Keratinocyte (primary cell): ENCODE data around the gene CROT.

Experiments
- EZH2 ChIP-seq: IDR thresholded peaks from one replicate; pipeline ENCODE4 v1.6.1; 2012; ENCODE audit warnings: inconsistent platforms, mild to moderate bottlenecking, low read length, moderate library complexity
- TF ChIP-seq, protein P1 (sequence below), 3 experiments: IDR thresholded peaks in 1 of 3; conservative IDR thresholded peaks in 1 of 3; optimal IDR thresholded peaks in 1 of 3; 2 replicates in 2 of 3; 3 replicates in 1 of 3; pipeline versions ENCODE3 to v1.5.1; 2011; ENCODE audit warnings: low read length in 3 of 3, mild to moderate bottlenecking in 3 of 3, moderate library complexity in 2 of 3, control low read depth in 1 of 3, inconsistent platforms in 1 of 3; ENCODE audit not compliant: insufficient read depth in 2 of 3; ENCODE audit errors: extremely low read depth in 1 of 3

- TF ChIP-seq, protein P1, sequence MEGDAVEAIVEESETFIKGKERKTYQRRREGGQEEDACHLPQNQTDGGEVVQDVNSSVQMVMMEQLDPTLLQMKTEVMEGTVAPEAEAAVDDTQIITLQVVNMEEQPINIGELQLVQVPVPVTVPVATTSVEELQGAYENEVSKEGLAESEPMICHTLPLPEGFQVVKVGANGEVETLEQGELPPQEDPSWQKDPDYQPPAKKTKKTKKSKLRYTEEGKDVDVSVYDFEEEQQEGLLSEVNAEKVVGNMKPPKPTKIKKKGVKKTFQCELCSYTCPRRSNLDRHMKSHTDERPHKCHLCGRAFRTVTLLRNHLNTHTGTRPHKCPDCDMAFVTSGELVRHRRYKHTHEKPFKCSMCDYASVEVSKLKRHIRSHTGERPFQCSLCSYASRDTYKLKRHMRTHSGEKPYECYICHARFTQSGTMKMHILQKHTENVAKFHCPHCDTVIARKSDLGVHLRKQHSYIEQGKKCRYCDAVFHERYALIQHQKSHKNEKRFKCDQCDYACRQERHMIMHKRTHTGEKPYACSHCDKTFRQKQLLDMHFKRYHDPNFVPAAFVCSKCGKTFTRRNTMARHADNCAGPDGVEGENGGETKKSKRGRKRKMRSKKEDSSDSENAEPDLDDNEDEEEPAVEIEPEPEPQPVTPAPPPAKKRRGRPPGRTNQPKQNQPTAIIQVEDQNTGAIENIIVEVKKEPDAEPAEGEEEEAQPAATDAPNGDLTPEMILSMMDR (optimal IDR thresholded peaks at IDR 0.05 in 1 of 3, IDR thresholded peaks at IDR 0.05 in 1 of 3, conservative IDR thresholded peaks at IDR 0.05 in 1 of 3; ENCODE audit: extremely low read depth in 1 of 3, insufficient read depth in 2 of 3, low read length in 3 of 3) = no peak
- TF ChIP-seq EZH2 = no peak
Measured at GRCh38 chr7:87322912-87323311, 22.6 kb upstream of the CROT start.
